PC-3 (cell line): ENCODE data around the gene OVCH1.

Source experiments
- CTCF ChIP-seq: fragments of 300-600 bp; sonication (generic); conservative IDR thresholded peaks from 2 replicates; pipeline ENCODE4 v1.5.1; 2017; ENCODE audit warnings: antibody characterized with exemption, low read depth, mild to moderate bottlenecking, low read length
- EZH2 ChIP-seq: fragments of 300-600 bp; sonication (generic); IDR thresholded peaks from one replicate; pipeline ENCODE4 v1.6.1; 2017; ENCODE audit warnings: antibody characterized with exemption, mild to moderate bottlenecking, low read length; ENCODE audit not compliant: unreplicated experiment
- EZH2phosphoT487 ChIP-seq: fragments of 300-600 bp; sonication (generic); IDR thresholded peaks from 2 replicates; pipeline ENCODE4 v1.6.1; 2018; ENCODE audit warnings: mild to moderate bottlenecking, antibody characterized with exemption, low read length, borderline replicate concordance

- TF ChIP-seq CTCF (no peak), EZH2 (no peak), EZH2phosphoT487 (no peak)
Measured at GRCh38 chr12:29405561-29405960, 91.9 kb downstream of the OVCH1 start.
